ENCODE results near the gene MSH5.
"Not testable (repeated sequence)": the region's sequence is repeated elsewhere in the genome, so short reads cannot be mapped to it uniquely, and the experiment has no call there.

MSH5 gene

DNA sequence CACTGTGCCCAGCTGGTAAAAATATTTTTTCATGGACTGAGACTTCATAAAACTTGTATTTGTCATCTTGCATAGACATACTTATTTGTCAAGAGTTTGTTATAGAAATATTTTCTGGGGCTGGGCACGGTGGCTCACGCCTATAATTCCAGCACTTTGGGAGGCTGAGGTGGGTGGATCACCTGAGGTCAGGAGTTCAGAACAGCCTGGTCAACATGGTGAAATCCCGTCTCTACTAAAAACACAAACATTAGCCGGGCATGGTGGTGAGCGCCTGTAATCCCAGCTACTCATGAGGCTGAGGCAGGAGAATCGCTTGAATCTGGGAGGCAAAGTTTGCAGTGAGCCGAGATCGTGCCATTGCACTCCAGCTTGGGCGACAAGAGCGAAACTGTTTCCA, 68.8 kb downstream of the MSH5 start:
- DNase-seq, result not testable (repeated sequence)

- DNase-seq, result no peak
These were observed 71.8 kb downstream of the MSH5 start for GRCh38 chr6:31811645-31812044.

Measured in OCI-M1 (cell line).